ENCODE measurements around the gene SQOR.

The SQOR gene

DNA sequence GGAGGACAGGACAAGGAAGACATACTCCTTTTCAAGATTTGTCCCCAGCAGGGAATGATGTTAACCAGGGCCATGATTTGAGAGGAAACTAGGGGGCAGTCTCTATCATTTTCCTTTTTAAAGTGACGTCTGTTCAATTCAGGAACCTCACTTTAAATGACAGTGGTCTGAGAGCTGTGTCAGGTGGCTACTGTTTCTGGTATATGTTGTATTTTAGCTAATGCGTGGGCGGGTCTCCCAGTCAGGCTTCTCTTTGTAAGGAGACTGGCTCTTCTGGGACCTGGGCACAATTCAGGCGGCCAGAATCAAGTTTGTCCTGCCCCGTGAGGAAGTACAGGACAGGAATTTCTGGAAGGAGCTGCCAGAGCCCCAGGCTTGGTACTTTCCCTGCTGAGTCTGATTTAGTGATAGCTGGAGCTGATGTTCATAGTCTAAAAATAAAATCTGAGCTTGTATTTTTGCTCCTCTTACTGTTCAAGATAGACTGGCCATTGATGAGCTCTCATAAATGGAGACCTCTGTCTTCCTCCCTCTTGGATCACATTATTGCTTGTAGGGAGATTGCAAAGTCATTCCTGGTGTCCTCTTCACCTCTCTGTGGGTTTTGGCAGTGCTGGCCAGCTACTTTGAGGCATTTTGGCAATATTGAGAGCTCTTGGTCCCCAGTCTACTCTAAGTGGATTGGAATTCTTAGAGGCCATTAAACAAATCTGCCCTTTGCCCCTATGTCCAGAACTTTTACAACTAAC is 25.6 kb downstream of the SQOR start:
- DNase-seq (ENCODE audit: low read depth in 2 of 2) = no peak

DNA sequence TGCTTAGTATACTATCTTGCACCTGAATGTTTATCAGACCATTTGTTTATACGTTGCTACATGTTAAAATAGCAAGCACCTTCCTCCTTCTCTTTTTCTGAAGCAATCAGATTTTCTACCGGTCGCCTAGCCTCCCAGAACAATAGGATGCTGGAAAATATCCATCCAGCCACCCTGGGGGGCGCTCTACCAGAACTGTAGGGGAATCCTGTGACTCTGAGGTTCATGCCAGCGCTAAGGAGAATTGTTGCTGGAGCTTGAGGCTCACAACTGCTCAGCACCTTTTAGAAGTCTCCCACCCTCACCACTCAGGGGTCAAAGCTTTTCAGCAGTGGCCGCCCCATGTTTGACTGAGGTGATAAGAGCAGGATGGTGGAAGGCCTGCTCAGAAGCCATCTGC is 27.5 kb downstream of the SQOR start:
- no peak for DNase-seq (ENCODE audit: low read depth in 2 of 2)

GRCh38 chr15:45664451-45664850 is 29.6 kb downstream of the SQOR start:
- DNase-seq (ENCODE audit: low read depth in 2 of 2) = no peak

- no peak for DNase-seq (ENCODE audit: low read depth in 2 of 2)
Measured at GRCh38 chr15:45665261-45665660, 30.4 kb downstream of the SQOR start.

DNA sequence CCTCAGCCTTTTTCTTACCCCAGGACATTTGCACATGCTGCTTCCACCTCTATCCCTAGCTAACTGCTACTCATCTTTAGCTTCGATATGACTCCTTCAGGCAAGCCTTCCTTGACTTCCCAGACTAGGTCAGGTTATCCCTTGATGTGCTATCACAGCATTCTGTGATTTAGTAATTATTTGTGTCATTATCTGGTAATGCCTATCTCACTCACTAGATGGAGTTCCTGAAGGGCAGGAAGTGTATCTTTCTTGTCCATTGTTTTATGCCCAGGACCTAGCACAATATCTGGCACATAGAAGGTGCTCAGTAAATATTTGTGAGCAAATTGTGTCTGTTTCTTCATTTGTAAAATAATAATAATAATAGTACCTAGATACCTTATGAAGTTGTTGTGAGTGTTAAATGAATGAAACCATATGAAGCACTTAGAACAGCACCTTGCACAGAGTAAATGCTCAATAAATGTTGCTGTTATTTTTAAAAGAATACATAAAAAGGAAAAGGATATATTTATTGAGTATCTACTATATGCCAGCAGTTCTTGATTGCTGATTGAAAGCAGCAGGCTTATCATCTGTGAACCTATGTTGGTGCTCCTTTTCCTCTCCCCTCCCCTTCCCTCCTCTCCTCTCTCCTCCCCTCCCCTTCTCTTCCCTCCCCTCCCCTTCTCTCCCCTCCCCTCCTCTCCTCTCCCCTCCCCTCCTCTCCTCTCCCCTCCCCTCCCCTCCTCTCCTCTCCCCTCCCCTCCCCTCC is 31.5 kb downstream of the SQOR start:
- DNase-seq (ENCODE audit: low read depth in 2 of 2) = no peak

- no peak for DNase-seq (ENCODE audit: low read depth in 2 of 2)
Measured at GRCh38 chr15:45667002-45667401, 32.2 kb downstream of the SQOR start.

DNA sequence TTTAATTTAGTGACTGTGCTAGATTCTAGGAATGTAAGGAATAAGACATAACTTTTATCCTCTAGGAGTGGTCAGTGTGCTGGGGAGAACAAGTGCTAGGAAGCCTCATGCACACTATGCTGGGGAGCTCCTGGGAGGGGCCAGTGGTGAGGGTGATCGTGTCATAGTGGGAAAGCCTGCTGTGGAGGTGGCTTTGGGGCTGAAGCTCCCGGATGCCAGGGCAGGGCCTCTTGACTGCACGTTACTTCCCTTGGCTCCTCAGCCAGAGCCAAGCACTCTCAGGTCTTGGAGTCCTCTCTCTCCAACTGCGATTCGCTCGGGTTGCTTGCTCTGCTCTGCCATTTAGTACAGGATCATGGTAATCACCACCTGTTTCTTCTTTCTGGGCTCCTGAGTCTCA is 33.6 kb downstream of the SQOR start:
- no peak for DNase-seq (ENCODE audit: low read depth in 2 of 2)

GRCh38 chr15:45669422-45669821 is 34.6 kb downstream of the SQOR start:
- no peak for DNase-seq (ENCODE audit: low read depth in 2 of 2)

GRCh38 chr15:45670091-45670490 is 35.3 kb downstream of the SQOR start:
- DNase-seq (ENCODE audit: low read depth in 2 of 2) = no peak

DNA sequence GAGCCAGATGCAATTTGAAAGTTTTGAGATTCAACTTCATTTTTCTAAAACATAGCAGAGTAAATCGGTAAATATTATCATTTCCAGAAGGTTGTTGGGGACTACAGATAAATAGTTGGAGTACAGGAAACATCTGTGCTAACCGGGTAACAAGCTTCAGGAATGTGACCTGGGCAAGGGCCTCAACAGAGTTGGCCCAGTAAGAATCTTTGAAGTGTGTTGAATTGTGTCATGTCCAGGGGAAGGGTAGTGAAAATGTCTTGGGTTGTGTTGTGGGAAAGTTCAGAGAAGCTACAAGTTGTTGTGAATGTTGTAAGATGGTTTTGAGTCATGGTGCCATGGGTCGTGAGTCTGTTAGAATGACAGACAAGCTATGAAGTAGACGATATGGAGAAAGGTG is 35.7 kb downstream of the SQOR start:
- DNase-seq (ENCODE audit: low read depth in 2 of 2) = no peak

GRCh38 chr15:45674677-45675076 is 39.8 kb downstream of the SQOR start:
- no peak for DNase-seq (ENCODE audit: low read depth in 2 of 2)

DNA sequence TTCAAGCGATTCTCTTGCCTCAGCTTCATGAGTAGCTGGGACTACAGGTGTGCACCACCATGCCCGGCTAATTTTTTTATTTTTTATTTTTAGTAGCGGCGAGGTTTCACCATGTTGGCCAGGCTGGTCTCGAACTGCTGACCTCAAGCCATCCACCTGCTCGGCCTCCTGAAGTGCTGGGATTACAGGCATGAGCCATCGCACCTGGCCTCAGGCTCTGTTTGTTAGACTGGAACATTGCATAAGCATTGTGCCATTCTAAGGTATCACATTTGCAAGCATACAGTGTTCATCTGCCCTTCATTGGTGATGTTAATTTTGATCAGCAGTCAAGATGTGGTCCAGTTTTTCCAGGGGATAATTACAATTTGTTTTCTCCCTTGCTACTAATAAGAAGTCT is 43.0 kb downstream of the SQOR start:
- DNase-seq (ENCODE audit: low read depth in 2 of 2) = no peak

- DNase-seq (ENCODE audit: low read depth in 2 of 2) = no peak
Measured at GRCh38 chr15:45678459-45679178, 43.8 kb downstream of the SQOR start.

DNA sequence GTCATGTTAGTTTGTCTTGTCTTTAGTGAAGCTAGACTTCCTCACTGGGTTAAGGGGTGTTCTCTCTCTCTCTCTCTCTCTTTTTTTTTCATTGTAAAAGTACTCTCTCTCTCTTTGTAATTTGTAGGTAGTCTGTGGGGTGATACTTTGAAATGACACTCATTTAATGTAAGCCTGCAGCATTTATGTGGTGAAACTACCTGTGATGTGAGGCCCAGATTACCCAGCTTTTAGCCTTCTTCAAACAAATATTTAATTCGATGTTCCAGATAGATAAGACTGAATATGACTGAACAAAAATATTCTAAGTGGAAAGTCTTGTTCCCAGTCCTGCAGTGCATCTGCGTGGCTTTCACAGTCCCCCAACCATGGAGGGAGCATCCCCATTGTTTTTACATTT is 49.7 kb downstream of the SQOR start:
- DNase-seq (ENCODE audit: low read depth in 2 of 2) = no peak

DNA sequence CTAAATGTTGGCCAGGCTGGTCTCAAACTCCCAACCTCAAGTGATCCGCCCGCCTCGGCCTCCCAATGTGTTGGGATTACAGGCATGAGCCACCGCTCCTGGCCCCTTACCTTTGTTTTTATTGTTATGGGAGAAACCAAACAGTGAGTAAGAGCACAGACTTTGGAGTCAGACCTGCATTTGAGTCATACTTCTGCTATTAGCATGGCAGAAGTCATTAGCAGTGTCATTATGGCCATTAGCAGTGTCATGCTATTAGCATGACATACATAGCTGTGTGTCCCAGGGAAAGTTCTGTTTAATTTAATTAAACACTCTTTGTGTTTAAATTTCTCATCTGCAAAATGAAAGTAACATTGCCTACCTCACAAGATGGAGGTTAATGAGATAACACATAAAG is 54.8 kb downstream of the SQOR start:
- no peak for DNase-seq (ENCODE audit: low read depth in 2 of 2)

DNA sequence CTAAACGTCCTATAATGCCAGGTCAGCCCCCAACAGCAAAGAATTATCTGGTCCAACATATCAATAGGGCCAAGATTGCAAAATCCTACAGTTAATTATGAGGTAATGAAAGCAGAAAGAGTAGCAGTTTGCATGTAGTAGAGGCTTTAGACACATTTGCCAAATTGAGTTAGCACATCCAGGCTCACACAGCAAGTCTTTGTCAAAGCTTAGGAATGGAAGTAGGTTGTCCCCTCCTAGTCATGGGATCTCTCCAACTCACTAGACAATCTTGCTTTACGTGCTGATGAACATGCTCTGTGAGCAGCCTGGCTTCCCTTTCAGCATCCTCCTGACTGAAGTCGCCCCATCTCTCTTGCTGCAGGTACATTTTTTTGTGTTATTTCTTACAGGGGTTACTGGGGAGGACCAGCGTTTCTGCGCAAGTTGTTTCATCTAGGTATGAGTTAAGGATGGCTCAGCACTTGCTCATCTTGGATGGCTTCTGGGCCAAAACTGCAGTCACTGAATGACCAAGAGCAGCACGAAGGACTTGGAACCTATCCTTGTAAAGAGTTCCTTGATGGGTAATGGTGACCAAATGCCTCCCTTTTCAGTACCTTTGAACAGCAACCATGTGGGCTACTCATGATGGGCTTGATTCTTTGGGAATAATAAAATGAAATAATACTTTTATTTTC is 55.9 kb downstream of the SQOR start:
- no peak for DNase-seq (ENCODE audit: low read depth in 2 of 2)

DNA sequence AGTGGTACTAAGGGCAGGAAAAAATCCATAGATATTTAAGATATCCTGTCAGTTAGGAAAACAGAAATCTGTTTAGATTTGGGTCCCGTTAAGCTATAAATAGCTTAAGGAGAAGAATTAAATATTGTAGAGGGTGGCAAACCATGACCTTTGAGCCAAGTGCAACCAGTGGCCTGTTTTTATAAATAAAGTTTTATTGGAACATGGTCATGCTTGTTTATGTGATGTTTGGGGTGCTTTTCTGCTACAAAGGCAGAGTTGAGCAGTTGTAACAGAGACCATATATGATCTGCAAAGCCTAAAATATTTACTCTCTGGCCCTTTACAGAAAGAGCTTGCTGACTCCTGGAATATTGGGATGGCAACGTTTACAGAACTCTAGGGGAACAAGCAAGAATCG is 66.3 kb downstream of the SQOR start:
- no peak for DNase-seq (ENCODE audit: low read depth in 2 of 2)

DNA sequence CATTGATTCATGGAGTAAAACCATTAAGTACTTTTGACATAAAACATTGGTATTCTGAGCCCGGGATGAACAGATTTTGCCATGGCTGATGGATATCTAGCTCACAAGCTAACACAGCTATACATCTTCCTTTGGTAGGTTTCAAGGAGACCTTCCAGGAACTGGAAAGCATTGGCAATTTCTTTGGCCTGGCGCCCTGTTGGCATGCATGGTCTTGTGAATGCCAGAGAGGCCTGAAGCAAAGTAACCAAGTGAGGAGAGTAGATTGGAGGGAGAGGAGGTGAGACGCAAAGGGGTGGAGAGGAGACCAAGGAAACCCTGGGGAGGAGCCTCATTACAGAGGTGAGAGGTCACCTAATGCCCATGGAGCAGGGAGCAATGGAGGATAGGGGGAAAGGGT is 67.2 kb downstream of the SQOR start:
- no peak for DNase-seq (ENCODE audit: low read depth in 2 of 2)

- no peak for DNase-seq (ENCODE audit: low read depth in 2 of 2)
Measured at GRCh38 chr15:45703670-45704328, 69.0 kb downstream of the SQOR start.

- DNase-seq (ENCODE audit: low read depth in 2 of 2) = no peak
Measured at GRCh38 chr15:45704329-45705249, 69.8 kb downstream of the SQOR start.
